ENCODE data around the gene ARHGEF4. TPM values are rescaled to one million over a fixed set of nuclear protein-coding genes. Genes with fewer than 3 reads are reported as not detected.

The ARHGEF4 gene
- total RNA-seq, 2 experiments from 2014 or later, result 0.30 to 0.41 TPM

- DNase-seq (no peak), ATAC-seq (no peak)
- H3K27ac Mint-ChIP-seq, result no peak overlapping the region
- CTCF ChIA-PET, result no interaction called here
- peaks cover 2% of the 10 kb centered on the region for H3K4me1 Mint-ChIP-seq
- H3K4me3 Mint-ChIP-seq, result no peak overlapping the region
- H3K27me3 Mint-ChIP-seq, result peaks cover 42% of the 10 kb centered on the region
- H3K36me3 Mint-ChIP-seq, result no peaks in the 10 kb centered on the region
- peaks cover 3% of the 10 kb centered on the region for H3K9me3 Mint-ChIP-seq (ENCODE audit: low read depth)
Measured at GRCh38 chr2:131031875-131032274, 195.2 kb downstream of the ARHGEF4 start.

- Mint-ChIP-seq H3K27ac (no peak overlapping the region), H3K9me3 (ENCODE audit: low read depth) (no peaks in the 10 kb centered on the region), H3K36me3 (no peaks in the 10 kb centered on the region), H3K4me3 (no peak overlapping the region), H3K27me3 (peaks cover 44% of the 10 kb centered on the region), H3K4me1 (peaks cover 2% of the 10 kb centered on the region)
- CTCF ChIA-PET, result interaction anchor here (0.8 kb wide), 1 partner anchor 235 kb away, joined by 3 read pairs; no protein-coding TSS in a partner anchor
- ATAC-seq (no peak), DNase-seq (no peak)
Measured at GRCh38 chr2:131032393-131032836, 195.7 kb downstream of the ARHGEF4 start.

GRCh38 chr2:131033786-131034121 lies 197.0 kb downstream of the ARHGEF4 start:
- peaks cover 54% of the 10 kb centered on the region for H3K27me3 Mint-ChIP-seq
- no peak overlapping the region for H3K4me3 Mint-ChIP-seq
- no peaks in the 10 kb centered on the region for H3K36me3 Mint-ChIP-seq
- CTCF ChIA-PET, result no interaction called here
- no peak for ATAC-seq
- H3K9me3 Mint-ChIP-seq (ENCODE audit: low read depth), result no peaks in the 10 kb centered on the region
- no peak overlapping the region for H3K27ac Mint-ChIP-seq
- H3K4me1 Mint-ChIP-seq, result peaks cover 2% of the 10 kb centered on the region
- DNase-seq, result no peak

- peaks cover 56% of the 10 kb centered on the region for H3K27me3 Mint-ChIP-seq
- H3K9me3 Mint-ChIP-seq (ENCODE audit: low read depth), result no peaks in the 10 kb centered on the region
- H3K4me3 Mint-ChIP-seq, result no peak overlapping the region
- no peaks in the 10 kb centered on the region for H3K36me3 Mint-ChIP-seq
- ATAC-seq (peak; percentile 34), DNase-seq (no peak)
- CTCF ChIA-PET, result no interaction called here
- H3K27ac Mint-ChIP-seq, result no peak overlapping the region
- H3K4me1 Mint-ChIP-seq, result peaks cover 5% of the 10 kb centered on the region
Measured at GRCh38 chr2:131034122-131035051, 197.7 kb downstream of the ARHGEF4 start.

- Mint-ChIP-seq H3K36me3 (no peaks in the 10 kb centered on the region), H3K9me3 (ENCODE audit: low read depth) (no peaks in the 10 kb centered on the region), H3K27me3 (peaks cover 56% of the 10 kb centered on the region), H3K27ac (no peak overlapping the region), H3K4me1 (peaks cover 12% of the 10 kb centered on the region), H3K4me3 (no peak overlapping the region)
- DNase-seq (no peak), ATAC-seq (no peak)
- CTCF ChIA-PET, result interaction anchor here (1.5 kb wide), 1 partner anchor 24 kb away, joined by 3 read pairs; no protein-coding TSS in a partner anchor
Measured at GRCh38 chr2:131035112-131035825, 198.6 kb downstream of the ARHGEF4 start.

- H3K4me3 Mint-ChIP-seq, result no peak overlapping the region
Measured at GRCh38 chr2:131035826-131036231, 199.1 kb downstream of the ARHGEF4 start.

GRCh38 chr2:131036269-131036668 lies 199.6 kb downstream of the ARHGEF4 start:
- no peak for ATAC-seq
- no peak overlapping the region for H3K4me3 Mint-ChIP-seq
- DNase-seq, result peak; percentile 37
- no peaks in the 10 kb centered on the region for H3K36me3 Mint-ChIP-seq
- no peaks in the 10 kb centered on the region for H3K9me3 Mint-ChIP-seq (ENCODE audit: low read depth)
- peaks cover 21% of the 10 kb centered on the region for H3K4me1 Mint-ChIP-seq
- CTCF ChIA-PET, result interaction anchor here (1.5 kb wide), 1 partner anchor 25 kb away, joined by 3 read pairs; no protein-coding TSS in a partner anchor
- H3K27ac Mint-ChIP-seq, result no peak overlapping the region
- H3K27me3 Mint-ChIP-seq, result peaks cover 53% of the 10 kb centered on the region

More at GRCh38 chr2:131035826-131036231, 199.1 kb downstream of the ARHGEF4 start:
- H3K9me3 Mint-ChIP-seq (ENCODE audit: low read depth), result no peaks in the 10 kb centered on the region
- no peak for DNase-seq
- no peaks in the 10 kb centered on the region for H3K36me3 Mint-ChIP-seq
- no peak overlapping the region for H3K27ac Mint-ChIP-seq
- CTCF ChIA-PET, result interaction anchor here (1.5 kb wide), 1 partner anchor 24 kb away, joined by 3 read pairs; no protein-coding TSS in a partner anchor
- no peak for ATAC-seq
- peaks cover 16% of the 10 kb centered on the region for H3K4me1 Mint-ChIP-seq
- peaks cover 53% of the 10 kb centered on the region for H3K27me3 Mint-ChIP-seq

- Mint-ChIP-seq H3K27me3 (peaks cover 53% of the 10 kb centered on the region), H3K4me3 (no peak overlapping the region), H3K27ac (no peak overlapping the region), H3K9me3 (ENCODE audit: low read depth) (no peaks in the 10 kb centered on the region), H3K36me3 (no peaks in the 10 kb centered on the region), H3K4me1 (peaks cover 26% of the 10 kb centered on the region)
- no peak for ATAC-seq
- CTCF ChIA-PET, result interaction anchor here (1.1 to 1.5 kb wide), 2 partner anchors 25 to 239 kb away, joined by 3 read pairs; no protein-coding TSS in a partner anchor
- no peak for DNase-seq
Measured at GRCh38 chr2:131036696-131037397, 200.1 kb downstream of the ARHGEF4 start.

- no peak for ATAC-seq
- H3K4me1 Mint-ChIP-seq, result peaks cover 31% of the 10 kb centered on the region
- DNase-seq, result no peak
- peaks cover 53% of the 10 kb centered on the region for H3K27me3 Mint-ChIP-seq
- H3K27ac Mint-ChIP-seq, result no peak overlapping the region
- CTCF ChIA-PET, result interaction anchor here (1.1 kb wide), 1 partner anchor 240 kb away, joined by 3 read pairs; no protein-coding TSS in a partner anchor
- no peak overlapping the region for H3K4me3 Mint-ChIP-seq
- no peaks in the 10 kb centered on the region for H3K36me3 Mint-ChIP-seq
- H3K9me3 Mint-ChIP-seq (ENCODE audit: low read depth), result no peaks in the 10 kb centered on the region
Measured at GRCh38 chr2:131037398-131038257, 200.9 kb downstream of the ARHGEF4 start.

GRCh38 chr2:131038258-131039100 lies 201.8 kb downstream of the ARHGEF4 start:
- H3K4me3 Mint-ChIP-seq, result no peak overlapping the region
- H3K27me3 Mint-ChIP-seq, result peaks cover 49% of the 10 kb centered on the region
- CTCF ChIA-PET, result interaction anchor here (1.1 kb wide), 1 partner anchor 241 kb away, joined by 3 read pairs; no protein-coding TSS in a partner anchor
- no peaks in the 10 kb centered on the region for H3K36me3 Mint-ChIP-seq
- ATAC-seq (no peak), DNase-seq (no peak)
- H3K4me1 Mint-ChIP-seq, result peaks cover 31% of the 10 kb centered on the region
- no peak overlapping the region for H3K27ac Mint-ChIP-seq
- H3K9me3 Mint-ChIP-seq (ENCODE audit: low read depth), result no peaks in the 10 kb centered on the region

- no peaks in the 10 kb centered on the region for H3K9me3 Mint-ChIP-seq (ENCODE audit: low read depth)
- ATAC-seq, result no peak
- CTCF ChIA-PET, result no interaction called here
- H3K4me3 Mint-ChIP-seq, result no peak overlapping the region
- H3K27me3 Mint-ChIP-seq, result peaks cover 43% of the 10 kb centered on the region
- DNase-seq, result no peak
- H3K4me1 Mint-ChIP-seq, result peaks cover 30% of the 10 kb centered on the region
- no peak overlapping the region for H3K27ac Mint-ChIP-seq
- H3K36me3 Mint-ChIP-seq, result no peaks in the 10 kb centered on the region
Measured at GRCh38 chr2:131039101-131039440, 202.4 kb downstream of the ARHGEF4 start.

- DNase-seq (no peak), ATAC-seq (no peak)
- H3K27me3 Mint-ChIP-seq, result peaks cover 39% of the 10 kb centered on the region
- CTCF ChIA-PET, result interaction anchor here (1.9 kb wide), 1 partner anchor 166 kb away, joined by 4 read pairs; no protein-coding TSS in a partner anchor
- H3K4me3 Mint-ChIP-seq, result no peak overlapping the region
- no peaks in the 10 kb centered on the region for H3K36me3 Mint-ChIP-seq
- peaks cover 30% of the 10 kb centered on the region for H3K4me1 Mint-ChIP-seq
- H3K9me3 Mint-ChIP-seq (ENCODE audit: low read depth), result no peaks in the 10 kb centered on the region
- H3K27ac Mint-ChIP-seq, result no peak overlapping the region
Measured at GRCh38 chr2:131039535-131039907, 202.8 kb downstream of the ARHGEF4 start.

Measured in activated CD8-positive, alpha-beta memory T cell treated with anti-CD3 and anti-CD28 coated beads, Interleukin-2, amount 10 ng/mL, durations not matched to agents 7 days and 5 days (primary cell).